Left lobe of liver (tissue), 2 donors: ENCODE results near the gene RERE. TPM values are rescaled to one million over a fixed set of nuclear protein-coding genes. Genes with fewer than 3 reads are reported as not detected.

Experiments
- ATAC-seq: fragments of 200-7000 bp; cut with Tn5 transposase; one replicate; pipeline ENCODE4 v1.9.1; 2020; ENCODE audit warnings: mild to moderate bottlenecking, moderate library complexity
- DNase-seq: peaks from one replicate; pipeline ENCODE4 v3.0.0-alpha.2; 2020; ENCODE audit warnings: low spot score
- total RNA-seq: library from RNA; stranded (reverse); gene quantifications from one replicate; pipeline ENCODE4 v1.2.1, GENCODE V29; 2021
- donor health status: DM: no; HTN: no; CAD: no; lungs with moderate emphysema.
- donor health status: DM: no; HTN: yes; CAD: no.

RERE gene
- total RNA-seq, 1 donor from 2014 or later, result 30.9 TPM

- DNase-seq, result no peak
- ATAC-seq, result no peak
Measured at GRCh38 chr1:8438489-8438888, 379.0 kb downstream of the RERE start.

GRCh38 chr1:8437347-8437746 is 380.1 kb downstream of the RERE start:
- no peak for ATAC-seq

DNA sequence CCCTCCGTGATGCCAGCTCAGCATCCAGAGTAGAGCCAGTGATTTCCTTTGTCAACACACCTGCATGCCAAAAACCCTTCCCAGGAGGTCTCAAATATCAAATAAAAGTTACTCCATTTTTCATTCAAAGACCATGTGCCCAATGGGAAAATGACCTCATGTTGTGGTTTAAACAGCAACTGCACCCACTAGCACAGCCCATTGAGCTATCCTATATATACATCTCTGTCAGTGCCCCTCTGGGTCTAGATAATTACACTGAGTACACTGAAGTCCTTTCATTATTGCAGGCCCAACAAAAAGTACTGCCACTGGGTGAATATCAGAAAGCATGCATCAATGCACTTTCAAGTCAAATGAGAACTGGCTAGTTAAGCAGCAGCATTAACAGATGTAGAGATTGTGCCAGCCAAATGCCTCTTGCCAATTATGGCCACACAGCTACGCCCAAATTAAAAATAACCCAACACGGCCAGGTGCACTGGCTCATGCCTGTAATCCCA is 381.8 kb downstream of the RERE start:
- ATAC-seq, result no peak
- no peak for DNase-seq

More at GRCh38 chr1:8437347-8437746, 380.1 kb downstream of the RERE start:
- no peak for DNase-seq

DNA sequence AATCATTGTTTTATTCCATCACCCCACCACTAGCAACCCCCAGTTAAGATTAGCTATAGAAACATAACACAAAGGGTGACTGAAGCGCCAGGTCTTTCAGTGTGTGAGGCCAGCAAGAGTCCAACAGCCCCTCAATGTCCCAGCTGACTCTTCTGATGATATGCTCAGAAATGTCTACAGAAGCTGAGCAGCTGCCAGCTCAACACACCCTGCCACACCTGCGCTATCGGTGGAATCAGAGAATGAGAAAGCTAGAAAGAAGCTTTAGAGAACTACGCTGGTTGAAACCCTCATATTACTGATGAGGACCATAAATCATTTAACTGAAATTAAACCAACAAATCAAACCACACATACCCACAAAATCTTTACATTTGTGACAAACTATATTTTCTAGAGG is 383.3 kb downstream of the RERE start:
- DNase-seq, result no peak
- ATAC-seq, result no peak

GRCh38 chr1:8431784-8432183 is 385.7 kb downstream of the RERE start:
- DNase-seq, result no peak

GRCh38 chr1:8431019-8431418 is 386.4 kb downstream of the RERE start:
- ATAC-seq, result no peak
- DNase-seq, result no peak

More at GRCh38 chr1:8431784-8432183, 385.7 kb downstream of the RERE start:
- no peak for ATAC-seq

GRCh38 chr1:8430476-8430875 is 387.0 kb downstream of the RERE start:
- ATAC-seq (no peak), DNase-seq (no peak)

DNA sequence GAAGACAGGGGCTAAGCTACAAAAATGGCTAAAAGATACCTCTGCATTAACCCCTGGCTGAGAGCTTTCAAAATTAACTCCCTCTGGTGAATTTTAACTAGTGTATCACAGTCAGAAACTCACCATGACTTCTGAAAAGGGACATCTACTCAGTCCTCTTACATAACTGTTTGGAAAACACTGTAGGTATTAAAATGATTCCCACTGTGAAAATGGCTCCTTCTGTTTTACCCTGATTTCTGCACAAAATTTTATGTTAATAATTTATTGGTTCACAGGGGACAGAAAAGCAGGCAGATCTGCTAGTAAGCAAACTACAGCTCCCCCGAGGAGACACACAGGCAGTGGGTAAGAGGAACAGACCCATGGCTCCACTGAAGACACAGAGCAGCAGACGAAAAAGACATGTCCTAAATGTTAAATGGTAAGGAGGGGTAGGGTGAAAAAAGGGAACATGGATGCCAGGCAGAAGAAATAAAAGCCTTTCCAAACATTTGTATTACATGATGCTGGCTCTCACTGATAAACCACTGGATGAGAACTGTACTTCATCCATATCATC is 387.8 kb downstream of the RERE start:
- ATAC-seq (no peak), DNase-seq (no peak)

DNA sequence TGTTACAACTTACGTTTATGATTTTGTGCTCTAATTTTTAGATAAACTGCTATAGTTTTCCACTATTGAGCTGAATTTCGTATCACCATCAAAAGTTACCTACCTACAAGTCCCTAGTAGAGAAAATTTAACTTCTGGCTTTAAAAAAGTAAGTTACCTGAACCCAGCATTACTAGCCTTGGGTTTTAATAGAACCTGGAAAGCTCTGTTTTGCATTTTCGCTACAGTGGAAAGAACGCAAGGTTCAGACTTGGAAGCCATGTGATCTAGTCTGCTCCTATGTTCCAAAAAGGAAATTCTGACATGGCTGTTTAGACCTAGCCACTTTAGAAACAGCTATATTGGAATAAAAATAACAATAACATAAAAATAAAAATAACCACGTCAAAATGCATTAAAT is 389.0 kb downstream of the RERE start:
- ATAC-seq (no peak), DNase-seq (no peak)

- no peak for ATAC-seq
- DNase-seq, result no peak
Measured at GRCh38 chr1:8427986-8428385, 389.5 kb downstream of the RERE start.

DNA sequence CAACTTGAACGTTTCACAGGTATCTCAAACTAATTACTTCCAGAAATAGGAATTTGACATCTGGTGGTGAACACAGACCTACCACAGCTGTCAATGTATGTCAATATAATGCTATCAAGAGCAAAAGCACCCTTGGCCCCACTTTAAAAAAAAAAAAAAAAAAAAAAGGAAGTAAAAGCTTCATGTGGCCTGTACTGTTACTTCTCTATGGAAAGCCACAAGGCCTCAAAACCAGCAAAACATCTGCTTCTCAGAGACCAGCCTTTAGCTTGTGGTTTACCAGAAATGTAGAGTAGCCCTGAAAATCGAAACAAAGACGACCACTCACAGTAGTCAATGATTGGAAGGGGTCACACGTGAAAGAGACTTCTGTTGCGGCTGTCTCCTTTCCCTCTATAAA is 389.9 kb downstream of the RERE start:
- DNase-seq, result no peak
- no peak for ATAC-seq

DNA sequence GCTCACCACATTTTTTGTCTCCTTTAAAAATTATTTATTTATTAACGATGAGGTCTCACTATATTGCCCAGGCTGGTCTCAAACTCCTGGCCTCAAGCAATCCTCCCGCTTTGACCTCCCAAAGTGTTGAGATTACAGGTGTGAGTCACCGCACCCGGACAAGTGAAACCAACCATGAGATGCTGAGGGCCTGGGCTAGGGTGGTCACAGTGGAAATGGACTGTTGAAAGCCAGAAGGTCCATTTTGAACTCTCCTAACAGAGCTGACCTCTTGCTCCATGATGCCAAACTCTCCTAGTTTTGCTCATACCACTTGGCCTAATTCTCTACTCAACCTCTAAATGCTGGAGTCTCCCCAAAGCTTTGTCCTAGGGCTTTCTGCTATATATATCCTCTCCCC is 390.4 kb downstream of the RERE start:
- no peak for ATAC-seq
- DNase-seq, result no peak

DNA sequence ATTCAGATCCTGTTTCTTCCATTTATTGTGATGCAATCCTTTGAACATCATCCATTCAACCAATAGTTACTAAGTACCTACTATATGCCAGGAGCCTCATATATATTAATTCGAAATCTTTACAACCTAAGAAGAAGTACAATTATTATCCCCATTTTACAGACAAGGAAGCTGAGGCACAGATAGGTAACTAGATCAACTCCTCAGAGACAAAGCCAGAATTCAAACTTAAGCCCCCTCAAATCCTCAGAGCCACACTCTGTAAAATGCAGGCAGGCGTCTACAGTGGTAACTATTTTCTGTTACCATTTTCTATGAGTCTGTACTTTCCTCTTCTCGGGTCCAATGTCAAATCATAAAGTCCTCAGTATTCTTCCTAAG is 391.7 kb downstream of the RERE start:
- no peak for ATAC-seq
- DNase-seq, result no peak

- no peak for DNase-seq
- no peak for ATAC-seq
Measured at GRCh38 chr1:8425150-8425780, 392.2 kb downstream of the RERE start.

GRCh38 chr1:8424539-8425116 is 392.8 kb downstream of the RERE start:
- DNase-seq, result no peak
- peak; percentile 21 for ATAC-seq

DNA sequence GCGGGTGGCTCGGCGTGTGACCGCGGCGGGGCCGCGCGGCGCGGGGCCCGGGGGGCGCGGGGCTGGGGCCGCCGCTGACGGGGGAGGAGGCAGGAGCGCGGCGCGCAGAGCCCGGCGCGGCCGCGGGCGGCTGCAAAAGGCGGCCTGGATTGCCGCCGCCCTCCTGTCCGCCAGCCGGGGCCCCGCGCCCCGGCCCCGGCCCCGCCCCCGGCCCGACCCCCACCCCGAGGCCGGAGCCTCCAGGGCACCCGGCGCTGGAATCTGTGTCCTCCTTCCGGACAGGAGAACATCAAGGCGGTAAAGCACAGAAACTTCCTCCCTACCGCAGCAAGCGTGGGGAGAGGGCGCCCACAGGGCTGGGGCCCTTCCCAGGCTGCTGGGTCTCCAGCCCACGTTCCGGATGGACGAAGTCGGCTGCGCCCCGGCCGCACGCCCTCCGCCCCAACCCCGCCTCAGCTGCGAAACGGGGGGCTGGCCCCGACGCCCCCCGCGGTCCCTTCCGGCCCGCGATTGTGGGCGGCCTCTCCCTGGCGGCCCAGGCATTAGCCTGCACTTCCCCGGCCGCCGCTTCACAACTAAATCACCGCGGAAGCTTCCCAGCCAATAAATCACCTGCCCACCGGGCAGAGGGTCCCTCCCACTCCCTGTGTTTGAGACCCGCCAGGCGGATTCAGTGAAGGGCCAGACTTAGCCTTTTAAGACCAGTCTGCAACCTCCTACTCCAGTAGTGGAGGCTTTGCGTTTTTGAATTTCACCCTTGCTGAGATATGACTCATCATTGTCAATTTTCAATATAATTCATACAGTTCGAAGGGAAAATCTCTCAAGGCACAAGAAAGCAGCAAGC is 393.5 kb downstream of the RERE start:
- DNase-seq, result peak; percentile 66
- peak; percentile 55 for ATAC-seq

GRCh38 chr1:8423269-8423691 is 394.2 kb downstream of the RERE start:
- DNase-seq, result peak; percentile 68
- ATAC-seq, result peak; percentile 25

GRCh38 chr1:8422510-8423268 is 394.8 kb downstream of the RERE start:
- peak; percentile 19 for ATAC-seq
- no peak for DNase-seq

DNA sequence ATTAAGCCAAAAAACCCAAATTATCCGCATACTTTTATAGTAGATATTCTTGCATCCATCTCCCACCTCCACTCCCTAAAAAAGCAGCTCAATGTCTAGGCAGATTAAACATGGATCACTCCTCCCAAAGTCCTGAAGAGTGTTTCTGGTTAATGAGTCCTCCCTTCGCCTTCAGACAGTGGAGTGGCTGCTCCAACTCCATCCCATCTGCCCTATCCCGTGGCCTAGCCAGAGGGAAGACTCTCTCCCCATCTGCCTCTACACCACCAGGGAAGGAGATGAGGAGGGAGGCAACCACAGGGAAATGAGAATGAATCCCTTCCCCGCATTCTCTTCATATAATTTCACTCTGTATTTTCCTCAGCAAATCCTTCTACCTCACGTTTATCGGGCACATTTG is 395.7 kb downstream of the RERE start:
- no peak for DNase-seq
- no peak for ATAC-seq

- ATAC-seq (peak; percentile 59), DNase-seq (peak; percentile 68)
Measured at GRCh38 chr1:8420318-8420717, 397.1 kb downstream of the RERE start.

DNA sequence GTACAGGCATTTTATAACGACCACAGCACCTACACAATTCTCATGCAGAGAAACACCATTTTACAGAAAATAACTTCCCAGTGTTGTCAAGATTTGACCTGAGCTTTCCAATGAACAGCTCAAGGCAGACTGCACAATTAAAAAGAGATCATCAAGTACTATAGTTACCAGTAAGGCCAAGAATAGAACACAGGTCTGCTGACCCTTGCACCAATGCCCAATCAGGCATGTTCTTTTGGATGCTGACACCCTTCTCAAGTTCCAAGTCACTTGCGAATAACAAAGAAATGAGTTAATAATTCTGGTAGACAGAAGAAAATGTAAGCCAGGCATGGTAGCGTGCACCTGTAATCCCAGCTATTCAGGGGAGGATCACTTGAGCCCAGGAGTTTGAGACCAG is 397.6 kb downstream of the RERE start:
- ATAC-seq, result no peak
- DNase-seq, result no peak
